Mesenchymal stem cell (in vitro differentiated cells and primary cell): ENCODE results near the gene TRPC6.

Source experiments
- DNase-seq: peaks from one replicate; pipeline ENCODE4 v3.0.0-alpha.2; 2013
- H2AFZ ChIP-seq: one replicate; pipeline ENCODE4 v1.6.1; 2013; ENCODE audit warnings: low read depth, mild to moderate bottlenecking, control low read depth, inconsistent platforms, low read length, moderate library complexity
- H2AK5ac ChIP-seq: 2 replicates; pipeline ENCODE4 v1.6.1; 2013; ENCODE audit warnings: low read length, moderate library complexity, mild to moderate bottlenecking, inconsistent platforms; ENCODE audit not compliant: severe bottlenecking
- H2BK120ac ChIP-seq: one replicate; pipeline ENCODE4 v1.6.1; 2013; ENCODE audit warnings: low read depth, mild to moderate bottlenecking, inconsistent platforms, low read length, moderate library complexity
- H2BK12ac ChIP-seq, 2 experiments: one replicate each; pipeline ENCODE4 v1.6.1; 2013; ENCODE audit warnings: inconsistent platforms in 2 of 2, low read length in 2 of 2, mild to moderate bottlenecking in 2 of 2, moderate library complexity in 2 of 2, control low read depth in 1 of 2
- H2BK15ac ChIP-seq: one replicate; pipeline ENCODE4 v1.6.1; 2013; ENCODE audit warnings: mild to moderate bottlenecking, low read depth, inconsistent platforms; ENCODE audit not compliant: poor library complexity, severe bottlenecking
- H2BK5ac ChIP-seq: 2 replicates; pipeline ENCODE4 v1.6.1; 2013; ENCODE audit warnings: low read depth, mild to moderate bottlenecking, low read length, control low read depth, inconsistent platforms; ENCODE audit not compliant: poor library complexity, severe bottlenecking
- H3K14ac ChIP-seq, 2 experiments: one replicate each; pipeline ENCODE4 v1.6.1; 2013; ENCODE audit warnings: inconsistent platforms in 2 of 2, low read length in 2 of 2, control low read depth in 1 of 2, mild to moderate bottlenecking in 1 of 2, moderate library complexity in 1 of 2
- H3K18ac ChIP-seq, 2 experiments: one replicate each; pipeline ENCODE4 v1.6.1; 2013; ENCODE audit warnings: inconsistent platforms in 2 of 2, low read length in 2 of 2, control low read depth in 1 of 2, low read depth in 1 of 2, mild to moderate bottlenecking in 1 of 2
- H3K23ac ChIP-seq, 2 experiments: one replicate each; pipeline ENCODE4 v1.6.1; 2013; ENCODE audit warnings: inconsistent platforms in 2 of 2, low read length in 2 of 2, mild to moderate bottlenecking in 2 of 2, moderate library complexity in 2 of 2, control low read depth in 1 of 2
- H3K27ac ChIP-seq: 2 replicates; pipeline ENCODE4 v1.5.1; 2013; ENCODE audit warnings: mild to moderate bottlenecking, moderate library complexity, low read length, control low read depth, inconsistent platforms; ENCODE audit not compliant: poor library complexity, severe bottlenecking
- H3K27me3 ChIP-seq, 2 experiments: 2 replicates each; pipeline versions ENCODE4 v1.6.1 to v1.7.0; 2013; ENCODE audit warnings: low read length in 2 of 2, mild to moderate bottlenecking in 2 of 2, moderate library complexity in 2 of 2, control low read depth in 1 of 2, inconsistent platforms in 1 of 2; ENCODE audit not compliant: control insufficient read depth in 1 of 2, insufficient read depth in 1 of 2
- H3K36me3 ChIP-seq, 2 experiments: 2 replicates each; pipeline versions ENCODE4 v1.6.1 to v1.7.0; 2013; ENCODE audit warnings: low read length in 2 of 2, control low read depth in 1 of 2, inconsistent platforms in 1 of 2, low read depth in 1 of 2, mild to moderate bottlenecking in 1 of 2; ENCODE audit not compliant: insufficient read depth in 2 of 2, control insufficient read depth in 1 of 2
- H3K4ac ChIP-seq, 2 experiments: one replicate each; pipeline ENCODE4 v1.6.1; 2013; ENCODE audit warnings: inconsistent platforms in 2 of 2, low read length in 2 of 2, mild to moderate bottlenecking in 2 of 2, moderate library complexity in 2 of 2, control low read depth in 1 of 2, low read depth in 1 of 2
- H3K4me1 ChIP-seq: 2 replicates; pipeline ENCODE4 v1.6.1; 2013; ENCODE audit warnings: low read depth, low read length, control low read depth; ENCODE audit not compliant: control insufficient read depth, insufficient read depth
- H3K4me2 ChIP-seq: 2 replicates; pipeline ENCODE4 v1.6.1; 2013; ENCODE audit warnings: low read length, mild to moderate bottlenecking, inconsistent platforms; ENCODE audit not compliant: poor library complexity, severe bottlenecking
- H3K4me3 ChIP-seq, 2 experiments: 2 replicates each; pipeline versions ENCODE4 v1.5.1 to v1.7.0; 2013; ENCODE audit warnings: low read length in 2 of 2, mild to moderate bottlenecking in 2 of 2, control low read depth in 1 of 2, low read depth in 1 of 2; ENCODE audit not compliant: insufficient read depth in 1 of 2
- H3K79me1 ChIP-seq: replicated peaks from 2 replicates; pipeline ENCODE4 v1.6.1; 2013; ENCODE audit warnings: mild to moderate bottlenecking, control low read depth, low read length, inconsistent platforms; ENCODE audit not compliant: poor library complexity, severe bottlenecking
- H3K9ac ChIP-seq: 2 replicates; pipeline ENCODE4 v1.7.0; 2013; ENCODE audit warnings: mild to moderate bottlenecking, low read length, moderate library complexity
- H3K9me3 ChIP-seq: 2 replicates; pipeline ENCODE4 v1.7.0; 2013; ENCODE audit warnings: mild to moderate bottlenecking, low read length; ENCODE audit not compliant: control insufficient read depth
- H4K8ac ChIP-seq: one replicate; pipeline ENCODE4 v1.6.1; 2013; ENCODE audit warnings: inconsistent platforms, mild to moderate bottlenecking, low read length, moderate library complexity
- H4K91ac ChIP-seq: one replicate; pipeline ENCODE4 v1.6.1; 2013; ENCODE audit warnings: mild to moderate bottlenecking, low read length, inconsistent platforms
- WGBS: methylation state at CpG from one replicate; pipeline ENCODE4 v1.1.7; 2013; ENCODE audit warnings: mixed read lengths; 5-methylcytosine and 5-hydroxymethylcytosine counted together

Gene TRPC6

GRCh38 chr11:101442936-101443521, 140.8 kb downstream of the TRPC6 start:
- WGBS = 93% methylated on average over 8 of the region's 8 CpGs
- no peak overlapping the region for H3K27ac ChIP-seq
- peaks cover 4% of the 10 kb centered on the region for H3K4me1 ChIP-seq
- no peaks in the 10 kb centered on the region for H3K9me3 ChIP-seq
- no peak overlapping the region for H2BK12ac ChIP-seq
- H4K91ac ChIP-seq = no peak overlapping the region
- no peak overlapping the region for H2BK5ac ChIP-seq
- peak; percentile 50 for DNase-seq
- H3K36me3 ChIP-seq = no peaks in the 10 kb centered on the region
- H3K23ac ChIP-seq = no peak overlapping the region
- no peak overlapping the region for H4K8ac ChIP-seq
- no peak overlapping the region for H3K9ac ChIP-seq
- no peak overlapping the region for H3K4me3 ChIP-seq
- H3K14ac ChIP-seq = no peak overlapping the region
- no peak overlapping the region for H3K4ac ChIP-seq
- no peak overlapping the region for H2BK120ac ChIP-seq
- no peak overlapping the region for H2BK15ac ChIP-seq
- no peak overlapping the region for H3K18ac ChIP-seq
- no peaks in the 10 kb centered on the region for H3K79me1 ChIP-seq
- no peak overlapping the region for H2AFZ ChIP-seq
- no peaks in the 10 kb centered on the region for H3K27me3 ChIP-seq
- H3K4me2 ChIP-seq = no peak overlapping the region
- H2AK5ac ChIP-seq = no peak overlapping the region

GRCh38 chr11:101442171-101442570, 141.6 kb downstream of the TRPC6 start:
- H3K4me3 ChIP-seq = no peak overlapping the region
- H4K91ac ChIP-seq = no peak overlapping the region
- no peak overlapping the region for H3K23ac ChIP-seq
- no peak overlapping the region for H3K9ac ChIP-seq
- no peaks in the 10 kb centered on the region for H3K27me3 ChIP-seq
- no peak overlapping the region for H3K4ac ChIP-seq
- H3K36me3 ChIP-seq = no peaks in the 10 kb centered on the region
- H3K18ac ChIP-seq = no peak overlapping the region
- H3K4me2 ChIP-seq = no peak overlapping the region
- H3K14ac ChIP-seq = no peak overlapping the region
- peak overlapping the region; percentile 67 for H3K27ac ChIP-seq
- no peak overlapping the region for H2BK120ac ChIP-seq
- 31% methylated on average over 3 of the region's 4 CpGs for WGBS
- H3K4me1 ChIP-seq = peaks cover 4% of the 10 kb centered on the region
- H4K8ac ChIP-seq = no peak overlapping the region
- no peak overlapping the region for H2BK15ac ChIP-seq
- no peak overlapping the region for H2BK5ac ChIP-seq
- H3K9me3 ChIP-seq = no peaks in the 10 kb centered on the region
- H2AK5ac ChIP-seq = no peak overlapping the region
- H2AFZ ChIP-seq = no peak overlapping the region
- DNase-seq = peak; percentile 76
- H2BK12ac ChIP-seq = no peak overlapping the region
- no peaks in the 10 kb centered on the region for H3K79me1 ChIP-seq

- Histone ChIP-seq H3K9ac (no peak overlapping the region), H3K9me3 (no peaks in the 10 kb centered on the region), H3K14ac (no peak overlapping the region), H3K23ac (no peak overlapping the region), H3K4me1 (peaks cover 4% of the 10 kb centered on the region), H3K4me2 (no peak overlapping the region), H3K79me1 (no peaks in the 10 kb centered on the region), H3K27me3 (no peaks in the 10 kb centered on the region), H2BK120ac (no peak overlapping the region), H2BK15ac (no peak overlapping the region), H4K91ac (peak overlapping the region; percentile 30), H3K4me3 (no peak overlapping the region), H3K18ac (peak overlapping the region in 1 of 2 experiments; percentile 14), H3K4ac (no peak overlapping the region), H3K36me3 (no peaks in the 10 kb centered on the region), H4K8ac (no peak overlapping the region), H2BK5ac (no peak overlapping the region), H2AFZ (no peak overlapping the region), H2BK12ac (peak overlapping the region; percentile 25 to 41), H3K27ac (peak overlapping the region; percentile 67), H2AK5ac (no peak overlapping the region)
- 100% methylated on average over 1 of the region's 1 CpG for WGBS
- peak; percentile 59 for DNase-seq
Measured at GRCh38 chr11:101441747-101442146, 142.1 kb downstream of the TRPC6 start.

- no peak overlapping the region for H2BK120ac ChIP-seq
- no peak overlapping the region for H4K91ac ChIP-seq
- H2BK12ac ChIP-seq = no peak overlapping the region
- no peak overlapping the region for H3K4ac ChIP-seq
- peaks cover 4% of the 10 kb centered on the region for H3K4me1 ChIP-seq
- H3K23ac ChIP-seq = no peak overlapping the region
- no peak overlapping the region for H3K4me2 ChIP-seq
- no peak overlapping the region for H3K27ac ChIP-seq
- H3K9ac ChIP-seq = no peak overlapping the region
- H3K36me3 ChIP-seq = no peaks in the 10 kb centered on the region
- H3K9me3 ChIP-seq = no peaks in the 10 kb centered on the region
- DNase-seq = no peak
- peaks cover 0 to 3% of the 10 kb centered on the region in 2 experiments for H3K27me3 ChIP-seq
- H3K4me3 ChIP-seq = no peak overlapping the region
- H2BK15ac ChIP-seq = no peak overlapping the region
- no peak overlapping the region for H4K8ac ChIP-seq
- H3K18ac ChIP-seq = no peak overlapping the region
- WGBS = over 99% methylated on average over 5 of the region's 5 CpGs
- H2AK5ac ChIP-seq = no peak overlapping the region
- no peak overlapping the region for H3K14ac ChIP-seq
- H3K79me1 ChIP-seq = no peaks in the 10 kb centered on the region
- H2BK5ac ChIP-seq = no peak overlapping the region
- H2AFZ ChIP-seq = no peak overlapping the region
Measured at GRCh38 chr11:101439488-101439887, 144.3 kb downstream of the TRPC6 start.
